DOHH2 (cell line): ENCODE data around the gene SESN1.

ENCODE experiments used
- H3F3A ChIP-seq: fragments of 200-600 bp; sonication (generic), shearing (Covaris generic); 2 replicates; pipeline ENCODE4 v1.6.0; 2016; ENCODE audit warnings: antibody characterized with exemption, mild to moderate bottlenecking; ENCODE audit not compliant: control insufficient read depth, insufficient read depth
- H3K27ac ChIP-seq: fragments of 200-600 bp; sonication (generic); 2 replicates; pipeline ENCODE4 v1.5.1; 2014; ENCODE audit warnings: low read depth, mild to moderate bottlenecking, low read length, moderate library complexity
- H3K27me3 ChIP-seq: fragments of 200-600 bp; sonication (generic); 2 replicates; pipeline ENCODE4 v1.6.1; 2014; ENCODE audit warnings: mild to moderate bottlenecking, low read length, mixed read lengths; ENCODE audit not compliant: control insufficient read depth
- H3K36me3 ChIP-seq: fragments of 200-600 bp; sonication (generic); 2 replicates; pipeline ENCODE4 v1.6.1; 2014; ENCODE audit warnings: mild to moderate bottlenecking, low read length, moderate library complexity, mixed read lengths; ENCODE audit not compliant: control insufficient read depth
- H3K4me1 ChIP-seq: fragments of 200-600 bp; sonication (generic); 2 replicates; pipeline ENCODE4 v1.6.1; 2014; ENCODE audit warnings: mild to moderate bottlenecking, low read length, mixed read lengths; ENCODE audit not compliant: control insufficient read depth
- H3K4me2 ChIP-seq: fragments of 200-600 bp; sonication (generic); 2 replicates; pipeline ENCODE4 v1.6.0; 2014; ENCODE audit warnings: mild to moderate bottlenecking, low read length, moderate library complexity
- H3K4me3 ChIP-seq: fragments of 200-600 bp; sonication (generic); 2 replicates; pipeline ENCODE4 v1.5.1; 2014; ENCODE audit warnings: mild to moderate bottlenecking, low read length, mixed read lengths
- H3K79me2 ChIP-seq: fragments of 200-600 bp; sonication (generic); 2 replicates; pipeline ENCODE4 v1.6.1; 2014; ENCODE audit warnings: mild to moderate bottlenecking, low read length, mixed read lengths; ENCODE audit not compliant: control insufficient read depth
- H3K9me2 ChIP-seq: fragments of 200-600 bp; sonication (generic); replicated peaks from 2 replicates; pipeline ENCODE4 v1.6.1; 2014; ENCODE audit warnings: mild to moderate bottlenecking, low read length, mixed read lengths; ENCODE audit not compliant: control insufficient read depth
- H3K9me3 ChIP-seq: fragments of 200-600 bp; sonication (generic); 2 replicates; pipeline ENCODE4 v1.6.1; 2014; ENCODE audit warnings: antibody characterized with exemption, low read length, mixed read lengths; ENCODE audit not compliant: control insufficient read depth, insufficient read depth
- H4K20me1 ChIP-seq: fragments of 200-600 bp; sonication (generic); 2 replicates; pipeline ENCODE4 v1.6.0; 2014; ENCODE audit warnings: low read depth, mild to moderate bottlenecking, antibody characterized with exemption, low read length, moderate library complexity; ENCODE audit not compliant: control insufficient read depth, insufficient read depth
- CTCF ChIP-seq: fragments of 200-600 bp; sonication (generic); IDR thresholded peaks from one replicate; pipeline ENCODE4 v1.5.1; 2014; ENCODE audit warnings: antibody characterized with exemption, mild to moderate bottlenecking, low read depth, low read length; ENCODE audit not compliant: poor library complexity, severe bottlenecking
- EZH2phosphoT487 ChIP-seq: fragments of 200-600 bp; sonication (generic); IDR thresholded peaks from 2 replicates; pipeline ENCODE4 v1.6.1; 2017; ENCODE audit warnings: borderline replicate concordance, mild to moderate bottlenecking, antibody characterized with exemption, low read length, moderate library complexity, mixed read lengths

The SESN1 gene

GRCh38 chr6:109050012-109050411 lies 44.6 kb downstream of the SESN1 start:
- no peak overlapping the region for H3K4me3 ChIP-seq
- H3K79me2 ChIP-seq: no peaks in the 10 kb centered on the region
- H4K20me1 ChIP-seq: no peaks in the 10 kb centered on the region
- no peak overlapping the region for H3K4me2 ChIP-seq
- TF ChIP-seq EZH2phosphoT487 (no peak), CTCF (no peak)
- H3K4me1 ChIP-seq: peaks cover 26% of the 10 kb centered on the region
- no peaks in the 10 kb centered on the region for H3K9me2 ChIP-seq
- no peaks in the 10 kb centered on the region for H3K9me3 ChIP-seq
- no peaks in the 10 kb centered on the region for H3F3A ChIP-seq
- H3K36me3 ChIP-seq: no peaks in the 10 kb centered on the region
- no peaks in the 10 kb centered on the region for H3K27me3 ChIP-seq
- H3K27ac ChIP-seq: no peak overlapping the region

- no peaks in the 10 kb centered on the region for H3K79me2 ChIP-seq
- no peaks in the 10 kb centered on the region for H3K36me3 ChIP-seq
- no peaks in the 10 kb centered on the region for H3K9me2 ChIP-seq
- H3F3A ChIP-seq: no peaks in the 10 kb centered on the region
- H3K27me3 ChIP-seq: no peaks in the 10 kb centered on the region
- H3K9me3 ChIP-seq: no peaks in the 10 kb centered on the region
- H3K4me2 ChIP-seq: no peak overlapping the region
- H3K4me3 ChIP-seq: no peak overlapping the region
- no peaks in the 10 kb centered on the region for H4K20me1 ChIP-seq
- TF ChIP-seq CTCF (no peak), EZH2phosphoT487 (no peak)
- H3K27ac ChIP-seq: no peak overlapping the region
- peaks cover 26% of the 10 kb centered on the region for H3K4me1 ChIP-seq
These were observed 45.8 kb downstream of the SESN1 start for GRCh38 chr6:109048670-109049415.

- Histone ChIP-seq H3K27ac (no peak overlapping the region), H3K4me3 (no peak overlapping the region), H3K9me2 (no peaks in the 10 kb centered on the region), H4K20me1 (no peaks in the 10 kb centered on the region), H3K4me1 (peaks cover 24% of the 10 kb centered on the region), H3F3A (no peaks in the 10 kb centered on the region), H3K79me2 (no peaks in the 10 kb centered on the region), H3K4me2 (no peak overlapping the region), H3K27me3 (no peaks in the 10 kb centered on the region), H3K9me3 (no peaks in the 10 kb centered on the region), H3K36me3 (no peaks in the 10 kb centered on the region)
- TF ChIP-seq EZH2phosphoT487 (no peak), CTCF (no peak)
These were observed 46.5 kb downstream of the SESN1 start for GRCh38 chr6:109048176-109048575.
